ENCODE data around the gene ABI3.
"Not testable (repeated sequence)": the region's sequence is repeated elsewhere in the genome, so short reads cannot be mapped to it uniquely, and the experiment has no call there.

Gene ABI3

GRCh38 chr17:49261540-49261939, 51.0 kb downstream of the ABI3 start:
- H3K36me3 Mint-ChIP-seq; H3K9me3 Mint-ChIP-seq; H3K4me3 Mint-ChIP-seq; H3K27me3 Mint-ChIP-seq; ATAC-seq (ENCODE audit: low read depth); DNase-seq (ENCODE audit: low spot score in 2 of 2); H3K27ac Mint-ChIP-seq; H3K4me1 Mint-ChIP-seq: not testable (repeated sequence)

DNA sequence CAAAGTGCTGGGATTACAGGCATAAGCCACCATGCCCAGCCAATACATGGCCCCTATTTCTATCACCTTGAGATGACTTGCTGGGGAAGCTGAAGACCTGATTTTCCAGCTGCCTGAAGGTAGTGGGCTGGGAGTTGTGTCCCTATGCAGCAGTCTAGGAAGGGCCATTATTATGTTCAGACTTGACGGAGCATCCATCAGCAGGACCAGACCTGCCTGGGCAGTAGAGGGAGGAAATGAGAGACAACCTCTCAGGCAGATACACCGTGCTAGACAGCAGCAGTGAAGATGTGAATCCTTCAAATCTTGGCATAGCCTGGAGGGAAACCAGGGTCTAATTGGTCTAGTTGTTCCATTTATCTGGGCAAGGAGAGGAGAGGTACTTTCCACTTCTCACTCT, 55.7 kb downstream of the ABI3 start:
- H3K27me3 Mint-ChIP-seq: peaks cover 12% of the 10 kb centered on the region
- no peak overlapping the region for H3K27ac Mint-ChIP-seq
- no peak overlapping the region for H3K4me3 Mint-ChIP-seq
- no peaks in the 10 kb centered on the region for H3K9me3 Mint-ChIP-seq
- no peaks in the 10 kb centered on the region for H3K36me3 Mint-ChIP-seq
- DNase-seq (ENCODE audit: low spot score in 2 of 2) (no peak), ATAC-seq (ENCODE audit: low read depth) (no peak)
- H3K4me1 Mint-ChIP-seq: no peaks in the 10 kb centered on the region

DNA sequence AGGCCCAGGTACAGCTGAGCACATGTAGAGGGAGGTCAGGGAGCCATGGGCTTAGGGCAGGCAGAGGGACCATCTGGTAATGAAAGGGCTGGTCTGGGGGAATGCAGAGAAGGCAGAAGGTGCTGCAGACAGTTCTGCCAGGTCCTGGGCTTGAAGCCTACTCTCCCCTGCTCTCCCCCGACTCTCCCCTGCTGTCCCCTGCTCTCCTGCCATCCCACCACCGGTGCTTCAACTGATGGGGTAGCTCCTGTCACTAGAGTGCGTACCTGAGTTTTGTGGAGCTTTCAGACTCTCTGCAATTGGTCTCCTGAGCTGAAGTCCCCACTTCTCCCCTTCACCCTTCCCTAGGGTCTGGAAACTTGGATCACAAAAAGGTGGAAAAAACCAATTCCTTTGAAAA, 57.4 kb downstream of the ABI3 start:
- Mint-ChIP-seq H3K27ac (no peak overlapping the region), H3K36me3 (no peaks in the 10 kb centered on the region), H3K27me3 (peaks cover 10% of the 10 kb centered on the region), H3K4me3 (no peak overlapping the region), H3K9me3 (no peaks in the 10 kb centered on the region), H3K4me1 (no peaks in the 10 kb centered on the region)
- DNase-seq (ENCODE audit: low spot score in 2 of 2) (no peak), ATAC-seq (ENCODE audit: low read depth) (no peak)

GRCh38 chr17:49269356-49269755, 58.8 kb downstream of the ABI3 start:
- Mint-ChIP-seq H3K4me3 (no peak overlapping the region), H3K36me3 (no peaks in the 10 kb centered on the region), H3K9me3 (no peaks in the 10 kb centered on the region), H3K4me1 (no peaks in the 10 kb centered on the region), H3K27me3 (peaks cover 5% of the 10 kb centered on the region), H3K27ac (no peak overlapping the region)
- DNase-seq (ENCODE audit: low spot score in 2 of 2): no peak
- ATAC-seq (ENCODE audit: low read depth): no peak
